ENCODE data around the gene MMP1.

The MMP1 gene

DNA sequence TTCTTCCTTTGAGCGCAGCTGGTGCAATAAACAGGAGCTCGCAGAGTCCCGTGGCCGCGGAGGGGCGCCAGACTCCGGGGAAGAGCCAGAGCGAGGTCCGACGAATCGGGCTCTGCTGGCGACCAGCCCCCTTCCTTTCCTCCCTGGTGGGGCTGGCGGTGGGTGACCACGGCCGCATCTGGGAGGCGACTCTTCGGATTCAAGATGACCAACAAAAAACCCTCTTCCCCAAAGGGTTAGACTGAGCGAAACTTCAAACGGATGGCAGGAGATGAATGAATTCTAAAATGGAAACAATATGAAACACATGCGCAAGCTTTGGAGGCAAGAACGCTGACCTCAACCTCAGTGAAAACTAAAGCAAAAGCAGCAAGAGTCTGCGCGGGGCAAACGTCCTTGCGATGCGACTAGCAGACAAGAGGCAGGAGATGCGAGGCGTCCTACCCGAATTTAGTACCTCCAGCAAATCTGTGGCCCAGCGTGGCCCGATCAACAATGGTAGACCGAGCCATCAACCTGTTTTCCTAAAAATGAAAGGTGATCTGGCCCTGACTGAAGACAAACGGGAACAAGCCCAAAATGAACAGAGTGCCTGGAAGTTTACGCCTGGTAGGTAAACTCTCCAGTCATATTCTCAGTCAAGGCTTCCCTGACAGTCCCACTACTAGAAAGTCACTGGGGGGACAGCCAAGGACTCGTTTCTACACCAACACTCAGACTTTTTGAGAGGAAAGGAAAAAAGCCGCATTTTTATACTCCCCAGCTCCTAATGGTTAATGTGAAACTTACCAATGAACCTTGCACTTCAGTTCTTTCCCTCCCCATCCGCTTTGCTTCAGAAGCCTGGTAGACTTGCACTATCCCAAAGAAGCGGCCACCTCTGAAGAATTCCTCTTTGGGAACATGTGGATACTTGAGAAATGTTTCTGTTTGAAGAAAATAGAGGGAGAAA is 33.8 kb upstream of the MMP1 start:
- ATAC-seq (ENCODE audit: insufficient read depth, low read depth): no peak
- H2AFZ ChIP-seq (ENCODE audit: low read depth, low read length): no peak overlapping the region

DNA sequence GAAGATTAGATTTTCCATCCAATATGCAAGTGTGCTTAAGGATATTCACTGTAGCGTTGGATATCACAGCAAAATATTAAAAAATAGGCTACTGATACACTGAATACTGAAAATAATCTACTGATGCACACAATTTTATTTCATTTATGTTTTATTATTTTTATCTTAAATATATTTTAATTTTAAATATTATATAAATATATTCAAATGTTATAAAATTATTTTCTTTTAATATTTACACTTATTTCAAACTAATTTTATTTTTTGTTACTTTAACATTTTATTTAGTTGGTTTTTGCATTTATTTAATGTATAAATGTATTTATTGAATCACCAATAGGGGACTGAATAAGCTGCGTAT is 33.1 kb upstream of the MMP1 start:
- H3K9me3 ChIP-seq (ENCODE audit: insufficient read depth, low read length, severe bottlenecking): no peaks in the 10 kb centered on the region
- H3K27ac ChIP-seq (ENCODE audit: low read length): no peak overlapping the region
- H3K27me3 ChIP-seq (ENCODE audit: insufficient read depth, low read length, poor library complexity): no peaks in the 10 kb centered on the region
- no peak overlapping the region for H2AFZ ChIP-seq (ENCODE audit: low read depth, low read length)
- H3K4me3 ChIP-seq (ENCODE audit: low read depth in 1 of 2, low read length in 2 of 2): no peak overlapping the region
- no peaks in the 10 kb centered on the region for H3K79me2 ChIP-seq (ENCODE audit: insufficient read depth, low read length)
- ATAC-seq (ENCODE audit: insufficient read depth, low read depth): no peak
- no peak overlapping the region for H3K9ac ChIP-seq (ENCODE audit: low read depth, low read length)
- no peak for TF ChIP-seq EZH2 (IDR thresholded peaks at IDR 0.05; ENCODE audit: borderline replicate concordance, low read depth, low read length, severe bottlenecking)
- TF ChIP-seq, protein P1, sequence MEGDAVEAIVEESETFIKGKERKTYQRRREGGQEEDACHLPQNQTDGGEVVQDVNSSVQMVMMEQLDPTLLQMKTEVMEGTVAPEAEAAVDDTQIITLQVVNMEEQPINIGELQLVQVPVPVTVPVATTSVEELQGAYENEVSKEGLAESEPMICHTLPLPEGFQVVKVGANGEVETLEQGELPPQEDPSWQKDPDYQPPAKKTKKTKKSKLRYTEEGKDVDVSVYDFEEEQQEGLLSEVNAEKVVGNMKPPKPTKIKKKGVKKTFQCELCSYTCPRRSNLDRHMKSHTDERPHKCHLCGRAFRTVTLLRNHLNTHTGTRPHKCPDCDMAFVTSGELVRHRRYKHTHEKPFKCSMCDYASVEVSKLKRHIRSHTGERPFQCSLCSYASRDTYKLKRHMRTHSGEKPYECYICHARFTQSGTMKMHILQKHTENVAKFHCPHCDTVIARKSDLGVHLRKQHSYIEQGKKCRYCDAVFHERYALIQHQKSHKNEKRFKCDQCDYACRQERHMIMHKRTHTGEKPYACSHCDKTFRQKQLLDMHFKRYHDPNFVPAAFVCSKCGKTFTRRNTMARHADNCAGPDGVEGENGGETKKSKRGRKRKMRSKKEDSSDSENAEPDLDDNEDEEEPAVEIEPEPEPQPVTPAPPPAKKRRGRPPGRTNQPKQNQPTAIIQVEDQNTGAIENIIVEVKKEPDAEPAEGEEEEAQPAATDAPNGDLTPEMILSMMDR (IDR thresholded peaks at IDR 0.05; ENCODE audit: borderline replicate concordance, extremely low read depth, low read length, poor library complexity, severe bottlenecking): no peak
- no peaks in the 10 kb centered on the region for H3K4me1 ChIP-seq (ENCODE audit: insufficient read depth, low read length)
- H4K20me1 ChIP-seq (ENCODE audit: insufficient read depth, low read length): no peaks in the 10 kb centered on the region
- no peaks in the 10 kb centered on the region for H3K36me3 ChIP-seq (ENCODE audit: insufficient read depth, low read length)
- no peak overlapping the region for H3K4me2 ChIP-seq (ENCODE audit: insufficient read depth, low read length)
- no peak for DNase-seq

More for the DNA sequence above, 33.8 kb upstream of the MMP1 start:
- Histone ChIP-seq H3K79me2 (ENCODE audit: insufficient read depth, low read length) (no peaks in the 10 kb centered on the region), H3K27ac (ENCODE audit: low read length) (no peak overlapping the region), H3K36me3 (ENCODE audit: insufficient read depth, low read length) (no peaks in the 10 kb centered on the region), H3K27me3 (ENCODE audit: insufficient read depth, low read length, poor library complexity) (no peaks in the 10 kb centered on the region), H4K20me1 (ENCODE audit: insufficient read depth, low read length) (no peaks in the 10 kb centered on the region), H3K9ac (ENCODE audit: low read depth, low read length) (no peak overlapping the region), H3K4me1 (ENCODE audit: insufficient read depth, low read length) (no peaks in the 10 kb centered on the region), H3K9me3 (ENCODE audit: insufficient read depth, low read length, severe bottlenecking) (no peaks in the 10 kb centered on the region), H3K4me2 (ENCODE audit: insufficient read depth, low read length) (no peak overlapping the region), H3K4me3 (ENCODE audit: low read depth in 1 of 2, low read length in 2 of 2) (no peak overlapping the region)
- TF ChIP-seq EZH2 (IDR thresholded peaks at IDR 0.05; ENCODE audit: borderline replicate concordance, low read depth, low read length, severe bottlenecking): no peak
- TF ChIP-seq, protein P1 (IDR thresholded peaks at IDR 0.05; ENCODE audit: borderline replicate concordance, extremely low read depth, low read length, poor library complexity, severe bottlenecking): no peak
- DNase-seq: no peak

DNA sequence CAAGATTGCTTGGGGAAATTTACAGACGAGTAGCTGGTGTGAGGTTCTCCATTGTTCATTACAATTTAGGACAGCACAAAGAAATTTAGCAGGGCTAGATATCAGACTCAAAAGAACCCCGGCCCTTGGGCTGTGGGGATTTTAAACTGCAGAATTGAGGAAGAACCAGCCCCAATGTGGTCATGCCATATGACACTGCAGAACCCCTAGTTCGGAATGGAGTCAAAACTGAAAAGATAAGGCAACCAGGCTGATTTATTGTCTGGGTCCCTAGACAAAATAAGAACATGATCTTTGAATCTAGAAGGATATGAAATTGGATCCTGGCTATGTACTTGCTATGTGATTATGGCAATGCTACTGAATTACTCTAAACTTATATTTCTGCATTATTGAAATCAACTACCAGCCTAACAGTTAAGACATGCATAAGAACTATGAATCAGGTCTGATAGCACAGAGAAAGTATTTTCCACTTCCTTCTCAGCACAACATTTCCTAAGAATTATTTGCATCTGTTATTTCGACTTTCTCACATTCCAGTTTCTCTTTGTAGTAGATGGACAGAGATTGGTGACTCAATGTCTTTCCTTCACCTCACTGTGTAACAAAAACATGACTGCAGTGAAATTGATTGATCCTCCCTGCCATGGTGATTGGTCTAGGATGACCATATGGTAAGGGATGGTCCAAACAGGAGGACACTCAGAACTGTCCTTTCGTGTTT is 32.2 kb upstream of the MMP1 start:
- no peak overlapping the region for H2AFZ ChIP-seq (ENCODE audit: low read depth, low read length)
- no peaks in the 10 kb centered on the region for H3K36me3 ChIP-seq (ENCODE audit: insufficient read depth, low read length)
- no peaks in the 10 kb centered on the region for H3K27me3 ChIP-seq (ENCODE audit: insufficient read depth, low read length, poor library complexity)
- ATAC-seq (ENCODE audit: insufficient read depth, low read depth) (no peak), DNase-seq (no peak)
- no peak overlapping the region for H3K27ac ChIP-seq (ENCODE audit: low read length)
- no peak overlapping the region for H3K4me2 ChIP-seq (ENCODE audit: insufficient read depth, low read length)
- no peak overlapping the region for H3K9ac ChIP-seq (ENCODE audit: low read depth, low read length)
- no peaks in the 10 kb centered on the region for H3K79me2 ChIP-seq (ENCODE audit: insufficient read depth, low read length)
- no peak for TF ChIP-seq EZH2 (IDR thresholded peaks at IDR 0.05; ENCODE audit: borderline replicate concordance, low read depth, low read length, severe bottlenecking)
- TF ChIP-seq, protein P1 (IDR thresholded peaks at IDR 0.05; ENCODE audit: borderline replicate concordance, extremely low read depth, low read length, poor library complexity, severe bottlenecking): no peak
- H3K4me3 ChIP-seq (ENCODE audit: low read depth in 1 of 2, low read length in 2 of 2): no peak overlapping the region
- H4K20me1 ChIP-seq (ENCODE audit: insufficient read depth, low read length): no peaks in the 10 kb centered on the region
- no peaks in the 10 kb centered on the region for H3K9me3 ChIP-seq (ENCODE audit: insufficient read depth, low read length, severe bottlenecking)
- H3K4me1 ChIP-seq (ENCODE audit: insufficient read depth, low read length): no peaks in the 10 kb centered on the region

All from DND-41 (cell line).